Heart left ventricle (tissue), 13 donors: Measurements from ENCODE around the gene HSD3B7.

Experiments
- POLR2A ChIP-seq, 2 donors: fragments of 450-650 bp; IDR thresholded peaks; one replicate each; pipeline ENCODE4 v1.6.1; 2017; ENCODE audit warnings: antibody characterized with exemption in 2 of 2, mild to moderate bottlenecking in 2 of 2, moderate library complexity in 2 of 2
- TF ChIP-seq, protein P1 (sequence below), 12 donors: fragments of 200-600 bp; sonication (generic) in 4 of 12; IDR thresholded peaks; one replicate each; pipeline versions ENCODE4 v1.5.0 to v1.8.0; 2018 to 2022; ENCODE audit warnings: antibody characterized with exemption in 12 of 12, mild to moderate bottlenecking in 5 of 12
- donor health status: ischemic (EF 13 %, LVEDD 7.1; RV severe dilation, severe dysfunction).
- donor health status: DM: no; HTN: yes; CAD: no.
- donor health status: DM: no; HTN: no; CAD: no.
- donor health status: ischemic (EF 25% LVEDD 6.9; RV normal size, moderate dysfunction).
- donor health status: ischemic (EF 25% LVEDD 5.7; RV mildly dilated, moderate dysfunction).
- donor health status: ischemic (EF 35%, LVEDD 5.7; RV mildly dilated, moderate dysfunction).
- donor health status: nonischemic (EF 11% LVEDD 7.7; RV severe dilation, severe dysfunction).
- donor health status: DM: yes; HTN: yes; CAD: no.
- donor health status: PGD.
- donor health status: ischemic (EF 29% LVEDD 5.4; RV normal size, mild dysfunction).
- donor health status: nonischemic (EF 23%, LVEDD 6.1; RV moderate dilation, normal function).

GRCh38 chr16:30986129-30986991 is 1.4 kb downstream of the HSD3B7 start:
- TF ChIP-seq, protein P1, sequence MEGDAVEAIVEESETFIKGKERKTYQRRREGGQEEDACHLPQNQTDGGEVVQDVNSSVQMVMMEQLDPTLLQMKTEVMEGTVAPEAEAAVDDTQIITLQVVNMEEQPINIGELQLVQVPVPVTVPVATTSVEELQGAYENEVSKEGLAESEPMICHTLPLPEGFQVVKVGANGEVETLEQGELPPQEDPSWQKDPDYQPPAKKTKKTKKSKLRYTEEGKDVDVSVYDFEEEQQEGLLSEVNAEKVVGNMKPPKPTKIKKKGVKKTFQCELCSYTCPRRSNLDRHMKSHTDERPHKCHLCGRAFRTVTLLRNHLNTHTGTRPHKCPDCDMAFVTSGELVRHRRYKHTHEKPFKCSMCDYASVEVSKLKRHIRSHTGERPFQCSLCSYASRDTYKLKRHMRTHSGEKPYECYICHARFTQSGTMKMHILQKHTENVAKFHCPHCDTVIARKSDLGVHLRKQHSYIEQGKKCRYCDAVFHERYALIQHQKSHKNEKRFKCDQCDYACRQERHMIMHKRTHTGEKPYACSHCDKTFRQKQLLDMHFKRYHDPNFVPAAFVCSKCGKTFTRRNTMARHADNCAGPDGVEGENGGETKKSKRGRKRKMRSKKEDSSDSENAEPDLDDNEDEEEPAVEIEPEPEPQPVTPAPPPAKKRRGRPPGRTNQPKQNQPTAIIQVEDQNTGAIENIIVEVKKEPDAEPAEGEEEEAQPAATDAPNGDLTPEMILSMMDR (IDR thresholded peaks at IDR 0.05) = no peak
- TF ChIP-seq POLR2A (IDR thresholded peaks at IDR 0.05) = no peak
